ENCODE data around the gene PFKL. TPM values are rescaled to one million over a fixed set of nuclear protein-coding genes. Genes with fewer than 3 reads are reported as not detected.
"Not testable (repeated sequence)": the region's sequence is repeated elsewhere in the genome, so short reads cannot be mapped to it uniquely, and the experiment has no call there.

Gene PFKL
- total and polyA plus RNA-seq, 2 of the 8 experiments (the other 6 are each of a cell fraction or from before 2014, with no cell fraction given): 80.2 to 82.3 TPM

- H3K4me2 ChIP-seq (ENCODE audit: insufficient read depth in 1 of 2, low read depth in 2 of 2, low read length in 2 of 2); H2BK20ac ChIP-seq (ENCODE audit: low read length); H2BK120ac ChIP-seq (replicated peaks; ENCODE audit: low read depth, low read length); H4K91ac ChIP-seq (replicated peaks; ENCODE audit: insufficient read length, low read length); H2AFZ ChIP-seq (ENCODE audit: low read length); H4K20me1 ChIP-seq (replicated peaks in 1 of 2; ENCODE audit: control insufficient read depth in 1 of 2, insufficient read depth in 2 of 2, low read length in 2 of 2); H3K9ac ChIP-seq (replicated peaks in 1 of 4; ENCODE audit: extremely low read depth in 1 of 4, low read depth in 3 of 4, low read length in 3 of 4); H2BK15ac ChIP-seq (ENCODE audit: low read length); H4K5ac ChIP-seq (ENCODE audit: insufficient read length, low read depth, low read length); H3K23me2 ChIP-seq (ENCODE audit: low read depth, low read length); H3K4ac ChIP-seq (replicated peaks; ENCODE audit: insufficient read length, low read depth, low read length); H3K27me3 ChIP-seq (replicated peaks in 1 of 4; ENCODE audit: control insufficient read depth in 3 of 4, extremely low read depth in 1 of 4, insufficient read depth in 3 of 4, low read length in 3 of 4); FAIRE-seq; H2BK5ac ChIP-seq (ENCODE audit: low read depth, low read length); H3K56ac ChIP-seq (replicated peaks; ENCODE audit: insufficient read length, low read depth, low read length); H3K9me3 ChIP-seq (ENCODE audit: insufficient read depth in 2 of 2, low read depth in 1 of 2, low read length in 1 of 2); H3K79me1 ChIP-seq (ENCODE audit: low read depth, low read length); H3K18ac ChIP-seq (ENCODE audit: extremely low read depth, low read length); H3K4me1 ChIP-seq (replicated peaks in 1 of 4; ENCODE audit: control insufficient read depth in 3 of 4, insufficient read depth in 4 of 4, low read length in 3 of 4); H3K4me3 ChIP-seq (ENCODE audit: extremely low read depth in 1 of 4, insufficient read depth in 2 of 4, low read depth in 3 of 4, low read length in 4 of 4); H4K8ac ChIP-seq (ENCODE audit: extremely low read depth, insufficient read depth, low read length); H3K14ac ChIP-seq (ENCODE audit: insufficient read length); H3K23ac ChIP-seq (ENCODE audit: insufficient read length); H2AK5ac ChIP-seq (ENCODE audit: low read depth, low read length); H3K36me3 ChIP-seq (ENCODE audit: control insufficient read depth in 2 of 4, insufficient read depth in 4 of 4, low read length in 3 of 4); H2BK12ac ChIP-seq (ENCODE audit: low read depth, low read length); H3K27ac ChIP-seq (ENCODE audit: low read depth, low read length); DNase-seq (ENCODE audit: low read depth in 1 of 2, low spot score in 2 of 2); H3K79me2 ChIP-seq (ENCODE audit: control insufficient read depth in 1 of 2, insufficient read depth in 2 of 2, low read length in 2 of 2): not testable (repeated sequence)
- 86% methylated on average over 8 of the region's 8 CpGs; no CpG with 5 or more reads in 1 of the 2 experiments for WGBS, 2 experiments (ENCODE audit: extremely low coverage in 1 of 2, insufficient coverage in 1 of 2, insufficient read length in 1 of 2, insufficient replicate concordance in 2 of 2, low coverage in 1 of 2, low lambda C conversion rate in 2 of 2, missing lambda C conversion rate in 1 of 2)
- ChIA-PET POLR2A (ENCODE audit: partially characterized antibody) (interaction anchor here (2.5 kb wide), 1 partner anchor 10 kb away, joined by 11 read pairs; no protein-coding TSS in a partner anchor), CTCF (ENCODE audit: partially characterized antibody) (interaction anchor here (1.2 to 1.3 kb wide), 2 partner anchors 9 to 12 kb away, joined by 4 to 7 read pairs; no protein-coding TSS in a partner anchor)
Observed at GRCh38 chr21:44342981-44343380, 43.1 kb downstream of the PFKL start.

Measured in H1 (cell line).